Activated T-helper 17 cell treated with anti-CD3 and anti-CD28 coated beads, Interleukin-2, amount 50 U/mL, for 72 hours (primary cell): ENCODE measurements around the gene TROAP. TPM values are rescaled to one million over a fixed set of nuclear protein-coding genes. Genes with fewer than 3 reads are reported as not detected.
A peak's percentile ranks its signal among the peaks of the same experiment; 100 is the strongest.
"Not testable (repeated sequence)": the region's sequence is repeated elsewhere in the genome, so short reads cannot be mapped to it uniquely, and the experiment has no call there.

Source experiments
- ATAC-seq: fragments of 150-1000 bp; cut with Tn5 transposase; replicated peaks from 2 replicates; pipeline ENCODE4 v1.10.0; 2021; ENCODE audit warnings: mild to moderate bottlenecking, moderate library complexity
- H3K27ac Mint-ChIP-seq: one replicate; pipeline ENCODE4 v1.8.0; 2022; ENCODE audit warnings: mixed read lengths
- H3K27me3 Mint-ChIP-seq: one replicate; pipeline ENCODE4 v1.8.0; 2022; ENCODE audit warnings: mixed read lengths
- H3K36me3 Mint-ChIP-seq: one replicate; pipeline ENCODE4 v1.8.0; 2022; ENCODE audit warnings: low read depth, mild to moderate bottlenecking, mixed read lengths
- H3K4me1 Mint-ChIP-seq: one replicate; pipeline ENCODE4 v1.8.0; 2022; ENCODE audit warnings: mixed read lengths
- H3K4me3 Mint-ChIP-seq: one replicate; pipeline ENCODE4 v1.8.0; 2022; ENCODE audit warnings: mild to moderate bottlenecking, mixed read lengths
- H3K9me3 Mint-ChIP-seq: one replicate; pipeline ENCODE4 v1.8.0; 2022; ENCODE audit warnings: mixed read lengths
- total RNA-seq, 2 donors: library from RNA; stranded (reverse); gene quantifications; one replicate each; pipeline ENCODE4 v1.2.3, GENCODE V29; 2022

Gene TROAP
- total RNA-seq = 10 to 100 TPM; 53.9 to 56.5 TPM

- peaks cover 5% of the 10 kb centered on the region for H3K4me1 Mint-ChIP-seq
These were observed at the start of gene TROAP for GRCh38 chr12:49322708-49323523. TSS of gene TROAP (plus strand) at chr12:49323255. CDS start at chr12:49323609, 354 bp downstream.

GRCh38 chr12:49273726-49274395 is 49.2 kb upstream of the TROAP start:
- Mint-ChIP-seq H3K4me1 (peaks cover 5% of the 10 kb centered on the region), H3K9me3 (no peaks in the 10 kb centered on the region), H3K27ac (no peak overlapping the region), H3K36me3 (peaks cover 57% of the 10 kb centered on the region), H3K4me3 (no peak overlapping the region), H3K27me3 (no peaks in the 10 kb centered on the region)
- no peak for ATAC-seq

More at GRCh38 chr12:49322708-49323523, at the start of gene TROAP:
- H3K27ac Mint-ChIP-seq = peak within 1 kb of the TSS; percentile 95
- peaks cover 13% of the 10 kb centered on the region for H3K36me3 Mint-ChIP-seq
- ATAC-seq = peak; percentile 98
- no peaks in the 10 kb centered on the region for H3K9me3 Mint-ChIP-seq
- H3K27me3 Mint-ChIP-seq = no peaks in the 10 kb centered on the region
- peak within 1 kb of the TSS; percentile 97 for H3K4me3 Mint-ChIP-seq

- Mint-ChIP-seq H3K27me3 (no peaks in the 10 kb centered on the region), H3K4me3 (no peak overlapping the region), H3K36me3 (peaks cover 51% of the 10 kb centered on the region), H3K9me3 (no peaks in the 10 kb centered on the region), H3K4me1 (peaks cover 5% of the 10 kb centered on the region), H3K27ac (no peak overlapping the region)
- ATAC-seq = no peak
These were observed 48.5 kb upstream of the TROAP start for GRCh38 chr12:49274396-49275069.

- no peak for ATAC-seq
- H3K27ac Mint-ChIP-seq = no peak overlapping the region
- peaks cover 4% of the 10 kb centered on the region for H3K27me3 Mint-ChIP-seq
- H3K9me3 Mint-ChIP-seq = no peaks in the 10 kb centered on the region
- H3K4me3 Mint-ChIP-seq = no peak overlapping the region
- H3K4me1 Mint-ChIP-seq = no peaks in the 10 kb centered on the region
- peaks cover 30% of the 10 kb centered on the region for H3K36me3 Mint-ChIP-seq
These were observed 46.5 kb upstream of the TROAP start for GRCh38 chr12:49276304-49277290.

- no peak overlapping the region for H3K27ac Mint-ChIP-seq
- H3K27me3 Mint-ChIP-seq = peaks cover 6% of the 10 kb centered on the region
- no peaks in the 10 kb centered on the region for H3K4me1 Mint-ChIP-seq
- peaks cover 21% of the 10 kb centered on the region for H3K36me3 Mint-ChIP-seq
- no peaks in the 10 kb centered on the region for H3K9me3 Mint-ChIP-seq
- no peak for ATAC-seq
- H3K4me3 Mint-ChIP-seq = no peak overlapping the region
These were observed 45.6 kb upstream of the TROAP start for GRCh38 chr12:49277466-49277865.

- Mint-ChIP-seq H3K36me3 (peaks cover 2% of the 10 kb centered on the region), H3K9me3 (no peaks in the 10 kb centered on the region), H3K4me3 (no peak overlapping the region), H3K27ac (no peak overlapping the region), H3K27me3 (peaks cover 9% of the 10 kb centered on the region), H3K4me1 (no peaks in the 10 kb centered on the region)
- ATAC-seq = no peak
These were observed 43.3 kb upstream of the TROAP start for GRCh38 chr12:49279706-49280159.

- not testable (repeated sequence) for H3K9me3 Mint-ChIP-seq, H3K27ac Mint-ChIP-seq, ATAC-seq, H3K36me3 Mint-ChIP-seq, H3K4me3 Mint-ChIP-seq, H3K4me1 Mint-ChIP-seq
- H3K27me3 Mint-ChIP-seq = peaks cover 11% of the 10 kb centered on the region
These were observed 42.5 kb upstream of the TROAP start for GRCh38 chr12:49280545-49280944.

GRCh38 chr12:49282302-49282701 is 40.8 kb upstream of the TROAP start:
- Mint-ChIP-seq H3K27ac (no peak overlapping the region), H3K4me1 (no peaks in the 10 kb centered on the region), H3K36me3 (no peaks in the 10 kb centered on the region), H3K9me3 (no peaks in the 10 kb centered on the region), H3K27me3 (peaks cover 18% of the 10 kb centered on the region), H3K4me3 (no peak overlapping the region)
- no peak for ATAC-seq

GRCh38 chr12:49282740-49283375 is 40.2 kb upstream of the TROAP start:
- not testable (repeated sequence) for H3K36me3 Mint-ChIP-seq, H3K9me3 Mint-ChIP-seq, H3K4me3 Mint-ChIP-seq, H3K4me1 Mint-ChIP-seq, ATAC-seq, H3K27ac Mint-ChIP-seq
- peaks cover 22% of the 10 kb centered on the region for H3K27me3 Mint-ChIP-seq

- Mint-ChIP-seq H3K27me3 (peaks cover 28% of the 10 kb centered on the region), H3K4me1 (no peaks in the 10 kb centered on the region), H3K9me3 (no peaks in the 10 kb centered on the region), H3K27ac (no peak overlapping the region), H3K36me3 (no peaks in the 10 kb centered on the region), H3K4me3 (no peak overlapping the region)
- no peak for ATAC-seq
These were observed 39.3 kb upstream of the TROAP start for GRCh38 chr12:49283541-49284429.

- Mint-ChIP-seq H3K27ac (no peak overlapping the region), H3K4me3 (no peak overlapping the region), H3K27me3 (peaks cover 31% of the 10 kb centered on the region), H3K4me1 (no peaks in the 10 kb centered on the region), H3K9me3 (no peaks in the 10 kb centered on the region), H3K36me3 (no peaks in the 10 kb centered on the region)
- ATAC-seq = no peak
These were observed 38.4 kb upstream of the TROAP start for GRCh38 chr12:49284672-49285071.

- H3K27me3 Mint-ChIP-seq = peaks cover 28% of the 10 kb centered on the region
- no peaks in the 10 kb centered on the region for H3K9me3 Mint-ChIP-seq
- no peak for ATAC-seq
- H3K27ac Mint-ChIP-seq = no peak overlapping the region
- H3K4me1 Mint-ChIP-seq = no peaks in the 10 kb centered on the region
- no peak overlapping the region for H3K4me3 Mint-ChIP-seq
- no peaks in the 10 kb centered on the region for H3K36me3 Mint-ChIP-seq
These were observed 35.2 kb upstream of the TROAP start for GRCh38 chr12:49287876-49288275.
